HepG2 (cell line): ENCODE data around the gene ANKS1A. TPM values are rescaled to one million over a fixed set of nuclear protein-coding genes. Genes with fewer than 3 reads are reported as not detected.

ENCODE experiments used
- BRD4 ChIP-seq: sonication (generic); formaldehyde crosslinking; IDR thresholded peaks from 2 replicates; pipeline ENCODE4 v1.4.0; 2020; ENCODE audit warnings: missing genetic modification reagents
- CEBPG ChIP-seq: IDR thresholded peaks from 2 replicates; pipeline ENCODE4 v1.6.1; 2016
- FOXC1 ChIP-seq: sonication (generic); formaldehyde crosslinking; IDR thresholded peaks from 2 replicates; pipeline ENCODE4 v1.8.0; 2022; ENCODE audit warnings: mild to moderate bottlenecking, missing genetic modification reagents, borderline replicate concordance
- HIVEP1 ChIP-seq: sonication (generic); formaldehyde crosslinking; IDR thresholded peaks from 2 replicates; pipeline ENCODE4 v1.4.0; 2020; ENCODE audit warnings: mild to moderate bottlenecking, missing genetic modification reagents
- IRF2 ChIP-seq: IDR thresholded peaks from 2 replicates; pipeline ENCODE4 v1.6.1; 2018; ENCODE audit warnings: missing genetic modification reagents, missing compliant biosample characterization
- MAFF ChIP-seq: IDR thresholded peaks from 2 replicates; pipeline ENCODE4 v1.6.1; 2011; ENCODE audit warnings: low read depth, low read length, improper control_type of control experiment
- MIXL1 ChIP-seq: IDR thresholded peaks from 2 replicates; pipeline ENCODE4 v1.6.1; 2016
- MXI1 ChIP-seq: IDR thresholded peaks from 3 replicates; pipeline ENCODE4 v1.6.1; 2012; ENCODE audit warnings: low read depth, low read length, inconsistent platforms, borderline replicate concordance
- NFIB ChIP-seq: sonication (generic); formaldehyde crosslinking; IDR thresholded peaks from 2 replicates; pipeline ENCODE4 v1.9.0; 2021; ENCODE audit warnings: missing genetic modification reagents, mild to moderate bottlenecking, borderline replicate concordance
- NFYC ChIP-seq: IDR thresholded peaks from 2 replicates; pipeline ENCODE4 v1.6.1; 2016; ENCODE audit warnings: missing genetic modification reagents, missing compliant biosample characterization
- NONO ChIP-seq, 2 experiments: fragments of 450-650 bp in 1 of 2; sonication (generic) in 1 of 2; formaldehyde crosslinking in 1 of 2; IDR thresholded peaks in 1 of 2; conservative IDR thresholded peaks in 1 of 2; 2 replicates each; pipeline versions ENCODE4 v1.6.1 to v1.8.0; 2017 to 2022; ENCODE audit warnings: mild to moderate bottlenecking in 1 of 2, missing genetic modification reagents in 1 of 2, moderate library complexity in 1 of 2
- SIN3A ChIP-seq: IDR thresholded peaks from 2 replicates; pipeline ENCODE4 v1.6.1; 2011; ENCODE audit warnings: low read depth, mild to moderate bottlenecking, control low read depth, low read length, borderline replicate concordance
- SMYD3 ChIP-seq: sonication (generic); formaldehyde crosslinking; IDR thresholded peaks from 2 replicates; pipeline ENCODE4 v1.8.1; 2023; ENCODE audit warnings: mild to moderate bottlenecking, missing genetic modification reagents
- ZFP90 ChIP-seq: sonication (generic); formaldehyde crosslinking; IDR thresholded peaks from 2 replicates; pipeline ENCODE4 v1.8.0; 2022; ENCODE audit warnings: missing genetic modification reagents, mild to moderate bottlenecking, inconsistent platforms, borderline replicate concordance
- ZNF274 ChIP-seq: sonication (generic); formaldehyde crosslinking; IDR thresholded peaks from 2 replicates; pipeline ENCODE4 v1.5.1; 2020; ENCODE audit warnings: mild to moderate bottlenecking, missing genetic modification reagents
- ZNF709 ChIP-seq: sonication (generic); formaldehyde crosslinking; IDR thresholded peaks from 2 replicates; pipeline ENCODE4 v1.5.0; 2020; ENCODE audit warnings: mild to moderate bottlenecking, missing genetic modification reagents
- ZNF850 ChIP-seq: sonication (generic); formaldehyde crosslinking; conservative IDR thresholded peaks from 2 replicates; pipeline ENCODE4 v1.9.0; 2021; ENCODE audit warnings: mild to moderate bottlenecking, missing genetic modification reagents
- polyA plus RNA-seq, 8 experiments: library from polyadenylated mRNA; depleted of rRNA in 3 of 8; stranded (reverse) in 7 of 8; unstranded in 1 of 8; fragments of >200 nt; fragmentation: Illumina TruSeq in 4 of 8; extraction: Trizol in 4 of 8; gene quantifications; 2 replicates each; pipeline versions ENCODE4 v1.2.1 to v1.2.3, GENCODE V29; 2011 to 2016; ENCODE audit warnings: low read depth in 4 of 8, missing spikeins in 1 of 8, mixed read lengths in 1 of 8; ENCODE audit not compliant: insufficient read depth in 1 of 8
- total RNA-seq, 5 experiments: library from RNA; depleted of rRNA; stranded (reverse); fragments of >200 nt; fragmentation: Illumina TruSeq; extraction: Trizol; gene quantifications; 2 replicates each; pipeline ENCODE4 v1.2.3, GENCODE V29; 2016; ENCODE audit warnings: low read depth in 1 of 5
- TF ChIP-seq, protein P1 (sequence below): sonication (generic); formaldehyde crosslinking; IDR thresholded peaks from 2 replicates; pipeline ENCODE4 v1.4.0; 2020; ENCODE audit warnings: missing genetic modification reagents, borderline replicate concordance
- TF ChIP-seq, protein P2 (sequence below): sonication (generic); formaldehyde crosslinking; IDR thresholded peaks from 2 replicates; pipeline ENCODE4 v1.8.0; 2022; ENCODE audit warnings: mild to moderate bottlenecking, missing genetic modification reagents, borderline replicate concordance
- TF ChIP-seq, protein P3 (sequence below): sonication (generic); formaldehyde crosslinking; conservative IDR thresholded peaks from 2 replicates; pipeline ENCODE4 v1.8.0; 2022; ENCODE audit warnings: missing genetic modification reagents
- TF ChIP-seq, protein P4 (sequence below): sonication (generic); formaldehyde crosslinking; IDR thresholded peaks from 2 replicates; pipeline ENCODE4 v1.5.0; 2020; ENCODE audit warnings: mild to moderate bottlenecking, missing genetic modification reagents, moderate library complexity

Gene ANKS1A
- total and polyA plus RNA-seq, 2 of the 13 experiments (the other 11 are each of a cell fraction or from before 2014, with no cell fraction given): 7.2 to 15.1 TPM

DNA sequence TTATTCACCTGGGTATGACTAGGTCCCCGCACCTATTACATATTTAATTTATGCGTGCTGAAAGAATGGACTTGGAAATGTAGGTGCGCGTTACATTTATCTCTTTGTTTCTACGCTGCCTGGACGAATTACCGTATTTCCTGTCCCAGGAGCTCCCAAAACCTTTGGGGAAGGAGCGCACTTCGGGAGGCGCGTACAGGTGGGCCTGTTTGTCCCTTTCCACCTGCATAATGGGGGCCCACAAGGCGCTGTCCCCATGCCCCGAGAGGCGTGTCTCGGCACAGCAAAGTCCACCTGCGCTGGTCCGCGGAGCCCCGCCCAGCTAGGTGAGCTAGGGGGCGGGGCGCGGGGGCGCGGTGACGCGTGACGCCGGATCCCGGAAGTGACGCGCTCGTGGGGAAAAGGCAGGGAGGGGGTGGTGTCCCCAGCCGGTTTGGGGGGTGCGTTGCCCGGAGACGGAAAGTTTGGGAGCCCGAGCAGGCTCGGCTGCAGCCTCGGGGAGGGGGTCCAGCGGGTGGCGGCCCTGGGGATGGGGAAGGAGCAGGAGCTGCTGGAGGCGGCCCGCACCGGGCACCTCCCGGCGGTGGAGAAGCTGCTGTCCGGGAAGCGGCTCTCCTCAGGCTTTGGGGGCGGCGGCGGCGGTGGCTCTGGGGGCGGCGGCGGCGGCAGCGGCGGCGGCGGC is at the start of gene ANKS1A (continued):
- TF ChIP-seq, protein P1, sequence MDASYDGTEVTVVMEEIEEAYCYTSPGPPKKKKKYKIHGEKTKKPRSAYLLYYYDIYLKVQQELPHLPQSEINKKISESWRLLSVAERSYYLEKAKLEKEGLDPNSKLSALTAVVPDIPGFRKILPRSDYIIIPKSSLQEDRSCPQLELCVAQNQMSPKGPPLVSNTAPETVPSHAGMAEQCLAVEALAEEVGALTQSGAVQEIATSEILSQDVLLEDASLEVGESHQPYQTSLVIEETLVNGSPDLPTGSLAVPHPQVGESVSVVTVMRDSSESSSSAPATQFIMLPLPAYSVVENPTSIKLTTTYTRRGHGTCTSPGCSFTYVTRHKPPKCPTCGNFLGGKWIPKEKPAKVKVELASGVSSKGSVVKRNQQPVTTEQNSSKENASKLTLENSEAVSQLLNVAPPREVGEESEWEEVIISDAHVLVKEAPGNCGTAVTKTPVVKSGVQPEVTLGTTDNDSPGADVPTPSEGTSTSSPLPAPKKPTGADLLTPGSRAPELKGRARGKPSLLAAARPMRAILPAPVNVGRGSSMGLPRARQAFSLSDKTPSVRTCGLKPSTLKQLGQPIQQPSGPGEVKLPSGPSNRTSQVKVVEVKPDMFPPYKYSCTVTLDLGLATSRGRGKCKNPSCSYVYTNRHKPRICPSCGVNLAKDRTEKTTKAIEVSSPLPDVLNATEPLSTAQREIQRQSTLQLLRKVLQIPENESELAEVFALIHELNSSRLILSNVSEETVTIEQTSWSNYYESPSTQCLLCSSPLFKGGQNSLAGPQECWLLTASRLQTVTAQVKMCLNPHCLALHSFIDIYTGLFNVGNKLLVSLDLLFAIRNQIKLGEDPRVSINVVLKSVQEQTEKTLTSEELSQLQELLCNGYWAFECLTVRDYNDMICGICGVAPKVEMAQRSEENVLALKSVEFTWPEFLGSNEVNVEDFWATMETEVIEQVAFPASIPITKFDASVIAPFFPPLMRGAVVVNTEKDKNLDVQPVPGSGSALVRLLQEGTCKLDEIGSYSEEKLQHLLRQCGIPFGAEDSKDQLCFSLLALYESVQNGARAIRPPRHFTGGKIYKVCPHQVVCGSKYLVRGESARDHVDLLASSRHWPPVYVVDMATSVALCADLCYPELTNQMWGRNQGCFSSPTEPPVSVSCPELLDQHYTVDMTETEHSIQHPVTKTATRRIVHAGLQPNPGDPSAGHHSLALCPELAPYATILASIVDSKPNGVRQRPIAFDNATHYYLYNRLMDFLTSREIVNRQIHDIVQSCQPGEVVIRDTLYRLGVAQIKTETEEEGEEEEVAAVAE (CRISPR knock-in tag): no peak
- TF ChIP-seq NFYC (no peak), BRD4 (CRISPR knock-in tag) (no peak), CEBPG (CRISPR knock-in tag) (no peak), SMYD3 (CRISPR knock-in tag) (peak; percentile 61; the same call in 1 of the 2 replicates), NONO (IDR thresholded peaks at IDR 0.05) (no peak), NONO (CRISPR knock-in tag; conservative IDR thresholded peaks at IDR 0.05) (peak; percentile 83), ZNF709 (CRISPR knock-in tag) (peak; percentile 57; the same call in 1 of the 2 replicates), FOXC1 (CRISPR knock-in tag) (no peak), SIN3A (peak; percentile 49), MXI1 (peak; percentile 93; the same call in 1 of the 3 replicates), MAFF (no peak), ZFP90 (CRISPR knock-in tag) (no peak; the same call in none of the 2 replicates), ZNF274 (CRISPR knock-in tag) (no peak), ZNF850 (CRISPR knock-in tag) (no peak), IRF2 (CRISPR knock-in tag) (no peak), NFIB (CRISPR knock-in tag) (no peak), MIXL1 (CRISPR knock-in tag) (no peak), HIVEP1 (CRISPR knock-in tag) (peak; percentile 87)
- TF ChIP-seq, protein P2, sequence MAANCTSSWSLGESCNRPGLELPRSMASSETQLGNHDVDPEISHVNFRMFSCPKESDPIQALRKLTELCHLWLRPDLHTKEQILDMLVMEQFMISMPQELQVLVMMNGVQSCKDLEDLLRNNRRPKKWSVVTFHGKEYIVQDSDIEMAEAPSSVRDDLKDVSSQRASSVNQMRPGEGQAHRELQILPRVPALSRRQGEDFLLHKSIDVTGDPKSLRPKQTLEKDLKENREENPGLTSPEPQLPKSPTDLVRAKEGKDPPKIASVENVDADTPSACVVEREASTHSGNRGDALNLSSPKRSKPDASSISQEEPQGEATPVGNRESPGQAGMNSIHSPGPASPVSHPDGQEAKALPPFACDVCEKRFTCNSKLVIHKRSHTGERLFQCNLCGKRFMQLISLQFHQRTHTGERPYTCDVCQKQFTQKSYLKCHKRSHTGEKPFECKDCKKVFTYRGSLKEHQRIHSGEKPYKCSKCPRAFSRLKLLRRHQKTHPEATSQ: peak; percentile 80; the same call in 1 of the 2 replicates
- TF ChIP-seq, protein P3, sequence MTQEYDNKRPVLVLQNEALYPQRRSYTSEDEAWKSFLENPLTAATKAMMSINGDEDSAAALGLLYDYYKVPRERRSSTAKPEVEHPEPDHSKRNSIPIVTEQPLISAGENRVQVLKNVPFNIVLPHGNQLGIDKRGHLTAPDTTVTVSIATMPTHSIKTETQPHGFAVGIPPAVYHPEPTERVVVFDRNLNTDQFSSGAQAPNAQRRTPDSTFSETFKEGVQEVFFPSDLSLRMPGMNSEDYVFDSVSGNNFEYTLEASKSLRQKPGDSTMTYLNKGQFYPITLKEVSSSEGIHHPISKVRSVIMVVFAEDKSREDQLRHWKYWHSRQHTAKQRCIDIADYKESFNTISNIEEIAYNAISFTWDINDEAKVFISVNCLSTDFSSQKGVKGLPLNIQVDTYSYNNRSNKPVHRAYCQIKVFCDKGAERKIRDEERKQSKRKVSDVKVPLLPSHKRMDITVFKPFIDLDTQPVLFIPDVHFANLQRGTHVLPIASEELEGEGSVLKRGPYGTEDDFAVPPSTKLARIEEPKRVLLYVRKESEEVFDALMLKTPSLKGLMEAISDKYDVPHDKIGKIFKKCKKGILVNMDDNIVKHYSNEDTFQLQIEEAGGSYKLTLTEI (CRISPR knock-in tag): no peak
- TF ChIP-seq, protein P4, sequence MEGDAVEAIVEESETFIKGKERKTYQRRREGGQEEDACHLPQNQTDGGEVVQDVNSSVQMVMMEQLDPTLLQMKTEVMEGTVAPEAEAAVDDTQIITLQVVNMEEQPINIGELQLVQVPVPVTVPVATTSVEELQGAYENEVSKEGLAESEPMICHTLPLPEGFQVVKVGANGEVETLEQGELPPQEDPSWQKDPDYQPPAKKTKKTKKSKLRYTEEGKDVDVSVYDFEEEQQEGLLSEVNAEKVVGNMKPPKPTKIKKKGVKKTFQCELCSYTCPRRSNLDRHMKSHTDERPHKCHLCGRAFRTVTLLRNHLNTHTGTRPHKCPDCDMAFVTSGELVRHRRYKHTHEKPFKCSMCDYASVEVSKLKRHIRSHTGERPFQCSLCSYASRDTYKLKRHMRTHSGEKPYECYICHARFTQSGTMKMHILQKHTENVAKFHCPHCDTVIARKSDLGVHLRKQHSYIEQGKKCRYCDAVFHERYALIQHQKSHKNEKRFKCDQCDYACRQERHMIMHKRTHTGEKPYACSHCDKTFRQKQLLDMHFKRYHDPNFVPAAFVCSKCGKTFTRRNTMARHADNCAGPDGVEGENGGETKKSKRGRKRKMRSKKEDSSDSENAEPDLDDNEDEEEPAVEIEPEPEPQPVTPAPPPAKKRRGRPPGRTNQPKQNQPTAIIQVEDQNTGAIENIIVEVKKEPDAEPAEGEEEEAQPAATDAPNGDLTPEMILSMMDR (CRISPR knock-in tag): no peak
